Stimulated activated CD8-positive, alpha-beta memory T cell treated with anti-CD3 and anti-CD28 coated beads, Interleukin-12 subunit alpha, Interleukin-12 subunit beta, amount 100 ng/mL, for 1 hour (primary cell): Measurements from ENCODE around the gene COL26A1.
"Not testable (repeated sequence)": the region's sequence is repeated elsewhere in the genome, so short reads cannot be mapped to it uniquely, and the experiment has no call there.

Experiments used
- DNase-seq: peaks from one replicate; pipeline ENCODE4 v3.0.0-alpha.2; 2020; ENCODE audit warnings: low read depth

COL26A1 gene

GRCh38 chr7:101553771-101554445 lies 191.2 kb downstream of the COL26A1 start:
- DNase-seq, result no peak

DNA sequence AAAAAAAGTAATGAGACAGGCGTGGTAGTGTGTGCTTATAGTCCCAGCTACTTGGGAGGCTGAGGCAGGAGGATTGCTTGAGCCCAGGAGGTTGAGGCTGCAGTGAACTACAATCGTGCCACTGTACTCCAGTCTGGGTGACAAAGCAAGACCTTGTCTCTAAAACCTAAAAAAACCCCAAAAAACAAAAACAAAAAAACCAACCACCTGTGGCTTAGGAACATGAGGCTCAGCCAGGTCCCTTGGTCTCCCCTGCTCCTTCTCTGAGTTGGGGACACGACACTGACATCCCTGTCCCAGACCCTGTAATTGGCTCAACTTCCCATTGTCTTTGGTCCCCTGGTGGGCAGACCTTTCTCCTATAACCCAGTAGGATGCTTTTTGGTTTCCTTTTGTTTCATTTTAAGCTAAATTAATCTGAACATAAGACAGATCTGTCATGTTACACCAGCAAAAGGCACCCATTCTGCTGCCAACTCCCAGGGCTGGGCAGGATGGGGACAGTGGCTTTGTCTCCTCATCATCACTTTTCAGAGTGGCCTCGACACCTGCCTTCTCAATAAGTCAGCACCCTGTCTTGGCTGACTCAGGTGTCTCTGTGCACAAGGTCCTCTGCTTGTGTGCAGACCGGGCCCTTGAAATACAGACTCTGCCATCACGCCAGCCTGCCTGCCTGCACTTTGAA lies 192.1 kb downstream of the COL26A1 start:
- no peak for DNase-seq

GRCh38 chr7:101555269-101555920 lies 192.7 kb downstream of the COL26A1 start:
- no peak for DNase-seq

DNA sequence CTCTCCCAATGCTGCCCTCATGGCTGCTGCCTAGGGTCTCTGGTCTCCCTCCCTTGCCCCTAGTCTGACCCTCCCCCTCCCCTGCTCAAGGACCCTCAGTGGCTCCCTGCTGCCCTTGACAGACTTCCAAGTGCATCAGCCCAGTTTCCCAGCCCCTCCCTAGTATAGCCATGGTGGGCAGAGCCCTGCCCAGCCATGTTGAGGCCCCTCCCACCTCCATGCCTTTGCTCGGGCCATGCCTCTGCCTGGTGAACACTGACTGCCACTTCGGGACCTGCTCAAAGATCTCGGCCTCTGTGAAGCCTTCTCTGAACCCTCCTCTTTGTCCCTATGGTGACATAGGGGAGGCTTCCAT lies 193.2 kb downstream of the COL26A1 start:
- DNase-seq, result no peak

- no peak for DNase-seq
Measured at GRCh38 chr7:101556453-101556968, 193.8 kb downstream of the COL26A1 start.

DNA sequence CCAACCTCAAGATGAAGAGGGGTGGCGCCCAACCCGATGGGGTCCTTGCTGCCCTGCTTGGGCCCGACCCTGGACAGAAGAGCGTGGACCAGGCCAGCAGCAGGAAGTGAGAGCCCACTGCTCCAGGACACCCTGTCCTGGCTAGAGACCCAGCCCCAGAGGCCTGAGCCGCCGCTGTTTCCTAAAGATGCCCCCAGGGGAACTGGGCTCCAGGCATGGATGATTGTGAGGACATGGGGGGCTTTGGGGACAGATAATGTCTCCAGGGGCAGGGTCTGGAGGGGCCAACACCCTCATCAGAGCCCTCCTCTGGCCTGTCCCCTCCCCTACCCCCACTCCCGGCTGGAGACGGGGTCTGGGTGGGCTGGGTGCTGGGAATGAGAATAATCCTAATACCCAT lies 194.7 kb downstream of the COL26A1 start:
- no peak for DNase-seq

DNA sequence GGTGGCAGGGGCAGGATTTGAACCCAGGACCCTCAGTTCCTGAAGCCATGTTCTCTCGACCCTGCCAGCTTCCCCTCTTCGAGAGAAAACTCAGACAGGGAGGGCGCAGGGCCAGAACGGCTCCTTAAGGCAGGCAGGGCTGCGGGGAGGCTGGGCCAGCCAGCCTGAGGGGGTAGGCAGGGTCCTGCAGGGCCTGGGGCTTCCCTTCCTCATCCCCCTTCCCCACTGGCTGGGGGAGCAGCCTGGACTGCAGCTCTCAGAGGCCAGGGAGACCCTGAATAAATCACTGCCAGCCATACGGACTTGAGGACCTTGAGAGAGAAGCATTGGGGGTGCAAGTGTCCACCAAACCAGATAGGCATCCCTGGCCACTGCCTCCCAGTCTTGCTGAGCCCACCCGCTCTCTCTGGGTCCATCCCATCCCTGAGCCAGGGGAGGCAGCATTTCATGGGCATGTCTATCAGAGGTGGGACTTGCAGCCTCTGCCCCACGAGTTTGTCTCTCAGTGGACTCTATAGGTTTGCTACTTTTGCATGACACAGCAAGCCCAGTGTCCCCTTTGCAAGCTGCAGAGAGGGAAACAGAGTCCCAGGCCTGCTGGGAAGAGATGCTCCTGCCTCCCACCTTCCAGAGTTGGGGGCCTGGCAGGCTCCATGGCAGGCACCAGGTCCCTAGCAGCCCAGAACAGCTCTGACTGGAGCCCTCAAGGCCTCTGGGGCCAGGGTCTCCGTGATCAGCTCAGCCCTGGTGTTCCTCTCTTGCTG lies 195.5 kb downstream of the COL26A1 start:
- no peak for DNase-seq

DNA sequence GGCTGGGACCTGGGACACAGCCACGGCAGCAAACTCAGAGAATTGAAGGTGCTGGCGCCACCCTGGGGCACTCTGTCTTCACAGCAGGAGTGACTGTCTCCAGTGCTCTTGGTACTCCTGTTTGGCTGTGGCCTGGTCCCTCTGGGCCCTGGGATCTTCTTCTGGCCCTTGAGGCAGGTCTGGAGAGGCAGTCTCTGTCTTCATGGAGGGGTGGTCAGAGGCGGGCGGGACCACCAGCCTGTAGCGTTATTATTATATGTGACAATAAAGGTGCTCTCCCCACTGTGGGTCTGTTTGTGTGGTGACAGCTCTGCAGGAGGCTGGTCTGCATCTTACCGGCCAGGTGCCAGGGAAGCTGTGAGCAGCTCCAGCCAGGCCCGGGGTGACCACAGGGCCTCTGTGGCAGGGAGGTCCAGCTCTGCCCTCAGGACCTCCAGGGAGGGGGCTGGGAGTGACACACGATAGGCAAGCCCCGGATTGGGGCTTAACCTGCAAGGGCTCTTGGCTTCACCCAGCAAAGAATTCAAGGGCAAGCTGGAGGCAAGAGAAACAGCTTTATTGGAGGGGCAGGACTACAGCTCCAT lies 196.2 kb downstream of the COL26A1 start:
- no peak for DNase-seq

GRCh38 chr7:101559586-101559985 lies 196.9 kb downstream of the COL26A1 start:
- DNase-seq, result no peak

DNA sequence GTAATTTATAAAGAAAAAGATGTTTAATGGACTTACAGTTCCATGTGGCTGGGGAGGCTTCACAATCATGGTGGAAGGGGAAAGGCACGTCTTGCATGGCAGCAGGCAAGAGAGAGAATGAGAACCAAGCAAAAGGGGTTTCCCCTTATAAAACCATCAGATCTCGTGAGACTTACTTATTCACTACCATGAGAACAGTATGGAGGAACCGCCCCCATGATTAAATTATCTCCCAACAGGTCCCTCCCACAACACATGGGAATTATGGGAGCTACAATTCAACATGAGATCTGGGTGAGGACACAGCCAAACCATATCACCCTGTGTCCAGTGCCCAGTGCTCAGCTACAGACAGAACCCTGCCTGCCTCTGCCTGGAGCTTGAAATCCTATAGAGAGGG lies 197.3 kb downstream of the COL26A1 start:
- not testable (repeated sequence) for DNase-seq

GRCh38 chr7:101560856-101561255 lies 198.2 kb downstream of the COL26A1 start:
- no peak for DNase-seq

- not testable (repeated sequence) for DNase-seq
Measured at GRCh38 chr7:101561293-101561692, 198.6 kb downstream of the COL26A1 start.

DNA sequence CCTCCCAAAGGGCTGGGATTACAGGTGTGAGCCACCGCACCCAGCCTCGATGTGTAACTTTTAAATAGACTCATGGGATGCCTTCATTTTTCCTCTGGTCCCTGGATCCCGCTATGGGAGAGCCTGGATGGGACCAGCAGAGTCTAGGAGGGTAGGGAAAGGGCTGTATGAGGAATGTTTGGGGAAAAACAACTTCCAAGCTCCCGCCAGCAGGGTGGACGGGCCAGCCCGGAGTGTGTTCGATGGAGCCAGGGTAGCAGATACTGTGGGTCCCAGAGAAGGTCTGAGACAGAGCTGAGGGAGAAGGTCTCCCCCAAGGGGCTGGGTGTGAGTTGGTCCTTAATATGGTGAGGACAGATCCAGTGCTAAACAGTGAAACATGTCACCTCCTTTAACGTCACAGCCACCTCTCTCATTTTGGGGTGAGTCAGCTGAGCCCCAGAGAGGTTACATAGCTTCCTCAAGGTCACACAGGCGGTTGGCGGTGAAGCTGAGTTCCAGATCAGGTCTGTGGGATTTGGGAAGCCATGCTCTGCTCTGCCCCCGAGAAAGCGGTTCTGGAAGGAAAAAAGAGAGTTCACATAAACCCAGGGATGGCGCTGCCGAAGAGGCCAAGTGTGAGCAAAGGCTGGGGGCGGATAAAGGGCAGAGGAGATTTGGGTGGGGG lies 200.0 kb downstream of the COL26A1 start:
- DNase-seq, result no peak

DNA sequence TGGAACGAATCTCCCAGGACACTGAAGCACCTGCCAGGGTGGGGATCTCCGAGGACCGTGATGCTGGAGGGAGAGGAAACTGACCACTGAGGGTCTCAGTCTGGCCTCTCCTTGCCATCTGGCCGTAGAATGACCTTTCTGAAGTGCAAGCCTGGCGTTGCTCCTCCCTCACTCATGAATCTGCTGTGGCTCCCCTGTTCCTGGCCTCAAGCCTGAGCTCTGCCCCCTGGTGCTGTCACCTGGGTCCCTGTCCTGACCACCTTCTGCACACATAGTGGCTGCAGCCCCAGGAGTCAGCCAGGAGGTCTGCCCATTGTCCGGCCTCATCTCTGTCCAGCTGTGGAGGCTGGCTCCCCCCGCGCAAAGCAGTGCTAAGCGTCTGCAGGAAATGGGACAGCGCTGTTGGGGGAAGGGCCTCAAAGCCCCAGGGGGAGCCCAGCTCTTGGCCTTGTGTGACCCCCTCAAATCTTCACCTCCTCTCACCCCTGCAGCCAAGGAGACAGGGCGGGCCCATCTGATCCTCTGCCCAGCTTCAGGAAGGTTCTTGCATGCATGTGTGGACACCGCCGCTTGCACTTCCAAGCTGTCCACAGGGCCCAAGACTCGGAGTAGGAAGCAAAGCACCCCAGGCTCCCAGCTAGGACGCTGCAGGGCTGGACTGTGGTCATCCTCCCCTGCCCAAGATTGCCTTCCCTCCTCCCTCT lies 200.7 kb downstream of the COL26A1 start:
- DNase-seq, result no peak

GRCh38 chr7:101563943-101564777 lies 201.5 kb downstream of the COL26A1 start:
- no peak for DNase-seq

- DNase-seq, result no peak
Measured at GRCh38 chr7:101564778-101565211, 202.1 kb downstream of the COL26A1 start.

- no peak for DNase-seq
Measured at GRCh38 chr7:101565601-101566209, 203.0 kb downstream of the COL26A1 start.

GRCh38 chr7:101567230-101567629 lies 204.6 kb downstream of the COL26A1 start:
- no peak for DNase-seq

DNA sequence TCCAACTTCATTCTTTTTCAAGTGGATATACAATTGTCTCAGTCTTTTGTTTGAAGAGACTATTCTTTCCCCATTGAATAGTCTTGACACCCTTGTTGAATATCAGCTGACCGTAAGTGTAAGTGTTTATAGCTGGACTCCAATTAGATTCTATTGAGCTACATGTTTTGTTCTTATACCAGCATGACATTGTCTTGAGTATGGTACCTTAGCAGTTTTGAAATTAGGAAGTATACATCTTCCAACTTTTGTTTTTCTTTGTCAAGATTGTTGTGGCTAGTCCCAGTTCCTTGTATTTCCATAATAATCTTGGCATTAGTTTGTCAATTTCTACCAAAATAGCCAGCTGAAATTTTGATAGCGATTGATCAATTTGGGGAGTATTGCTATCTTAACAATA lies 209.5 kb downstream of the COL26A1 start:
- no peak for DNase-seq
